DND-41 (cell line): ENCODE results near the gene SNTG2.

Experiments used
- CTCF ChIP-seq: IDR thresholded peaks from 2 replicates; pipeline ENCODE4 v1.5.1; 2012; ENCODE audit warnings: borderline replicate concordance, low read length, moderate library complexity, mild to moderate bottlenecking; ENCODE audit not compliant: poor library complexity, severe bottlenecking; ENCODE audit errors: extremely low read depth
- EZH2 ChIP-seq: IDR thresholded peaks from 3 replicates; pipeline ENCODE4 v1.6.1; 2012; ENCODE audit warnings: borderline replicate concordance, low read depth, mild to moderate bottlenecking, moderate library complexity, low read length, inconsistent platforms; ENCODE audit not compliant: severe bottlenecking

GRCh38 chr2:904246-905024 lies 46.2 kb upstream of the SNTG2 start:
- TF ChIP-seq CTCF (no peak), EZH2 (no peak)
